ENCODE results near the gene CCDC57. TPM values are rescaled to one million over a fixed set of nuclear protein-coding genes. Genes with fewer than 3 reads are reported as not detected.

CCDC57 gene
- total and polyA plus RNA-seq, 2 of the 4 experiments (the other 2 are of a cell fraction) = 7.3 to 31.3 TPM

- WGBS, 2 experiments (ENCODE audit: extremely low coverage in 2 of 2, insufficient read length in 1 of 2) = 63% methylated on average over 8 of the region's 21 CpGs; no CpG with 5 or more reads in 1 of the 2 experiments
- intact Hi-C loops (cut with micrococcal nuclease) = no loop called here
- no peak overlapping the region for H3K9ac ChIP-seq (ENCODE audit: low read depth, low read length)
- H3K36me3 ChIP-seq (ENCODE audit: control insufficient read depth, insufficient read depth, low read length) = peaks cover 29% of the 10 kb centered on the region
- H2AK5ac ChIP-seq (ENCODE audit: low read depth, low read length) = no peak overlapping the region
- H4K20me1 ChIP-seq (ENCODE audit: insufficient read depth, low read length) = no peaks in the 10 kb centered on the region; the same call in 1 of the 2 replicates
- no peaks in the 10 kb centered on the region for H3K9me1 ChIP-seq (ENCODE audit: insufficient read depth, low read length)
- no peak overlapping the region for H3K56ac ChIP-seq (ENCODE audit: extremely low read depth, insufficient read depth, low read length)
- ChIA-PET POLR2A (ENCODE audit: unreplicated experiment) (no interaction called here), CTCF (no interaction called here)
- no peak overlapping the region for H2BK15ac ChIP-seq (ENCODE audit: low read depth, low read length)
- H3K23ac ChIP-seq (ENCODE audit: low read depth, low read length) = no peak overlapping the region
- TF ChIP-seq CEBPB (IDR thresholded peaks at IDR 0.05; ENCODE audit: low read depth, low read length) (no peak), SMC3 (IDR thresholded peaks at IDR 0.05; ENCODE audit: low read depth, low read length) (no peak), MXI1 (IDR thresholded peaks at IDR 0.05; ENCODE audit: borderline replicate concordance, low read depth, low read length) (no peak), FOS (IDR thresholded peaks at IDR 0.05; ENCODE audit: low read depth, low read length) (no peak), RAD21 (IDR thresholded peaks at IDR 0.05; ENCODE audit: low read length) (no peak), RFX5 (IDR thresholded peaks at IDR 0.05; ENCODE audit: low read depth, low read length) (no peak), BHLHE40 (IDR thresholded peaks at IDR 0.05; ENCODE audit: low read depth, low read length) (no peak), MAZ (IDR thresholded peaks at IDR 0.05; ENCODE audit: borderline replicate concordance, low read depth, low read length) (no peak), NFE2L2 (IDR thresholded peaks at IDR 0.05; ENCODE audit: low read depth, low read length) (no peak), MAFK (IDR thresholded peaks at IDR 0.05; ENCODE audit: low read depth, low read length) (no peak), RCOR1 (IDR thresholded peaks at IDR 0.05; ENCODE audit: insufficient replicate concordance, low read length) (no peak), CTCF (conservative IDR thresholded peaks at IDR 0.05; ENCODE audit: low read depth, low read length) (no peak), POLR2A (IDR thresholded peaks at IDR 0.05; ENCODE audit: low read depth, low read length) (no peak), CHD1 (IDR thresholded peaks at IDR 0.05; ENCODE audit: low read depth, low read length) (no peak), ELK1 (IDR thresholded peaks at IDR 0.05; ENCODE audit: borderline replicate concordance, low read depth, low read length) (no peak), USF2 (IDR thresholded peaks at IDR 0.05; ENCODE audit: low read depth, low read length) (no peak)
- H3K4me3 ChIP-seq (ENCODE audit: insufficient read depth, low read depth, low read length) = no peak overlapping the region
- H3K4me2 ChIP-seq (ENCODE audit: low read depth, low read length) = no peak overlapping the region
- no peaks in the 10 kb centered on the region for H3K27me3 ChIP-seq (ENCODE audit: control insufficient read depth, insufficient read depth, low read length)
- H4K8ac ChIP-seq (ENCODE audit: low read depth in 2 of 2, low read length in 2 of 2) = no peak overlapping the region
- no peak overlapping the region for H2BK20ac ChIP-seq (ENCODE audit: low read depth, low read length)
- H2AFZ ChIP-seq (replicated peaks; ENCODE audit: low read length, poor library complexity) = no peak overlapping the region
- dilution Hi-C loops (cut with HindIII; ENCODE audit: low sequenced_read_pairs, unreplicated experiment) = no loop called here
- H3K9me3 ChIP-seq (ENCODE audit: control insufficient read depth, insufficient read depth, low read length) = no peaks in the 10 kb centered on the region
- H3K4me1 ChIP-seq (ENCODE audit: control insufficient read depth, insufficient read depth, low read length) = no peaks in the 10 kb centered on the region
- no TSS peak for BruUV-seq (replicated peaks)
- no peak overlapping the region for H2BK120ac ChIP-seq (ENCODE audit: low read depth, low read length)
- no peak overlapping the region for H2BK5ac ChIP-seq (ENCODE audit: low read depth, low read length, poor library complexity, severe bottlenecking)
- no peaks in the 10 kb centered on the region for H3K79me1 ChIP-seq (ENCODE audit: low read depth in 1 of 2, low read length in 2 of 2)
- H3K27ac ChIP-seq (ENCODE audit: insufficient read depth, low read length) = no peak overlapping the region
- H4K91ac ChIP-seq (ENCODE audit: insufficient read depth, low read depth, low read length) = no peak overlapping the region
- in situ Hi-C loops (cut with MboI; ENCODE audit: low sequenced_read_pairs) = no loop called here
- DNase-seq (no peak), ATAC-seq (ENCODE audit: low read depth) (peak; percentile 52; the same call in 1 of the 2 replicates)
- H3K4ac ChIP-seq (ENCODE audit: low read depth, low read length) = no peak overlapping the region
- no peak overlapping the region for H2AK9ac ChIP-seq (replicated peaks; ENCODE audit: low read depth, low read length, poor library complexity)
- no peak overlapping the region for H4K5ac ChIP-seq (ENCODE audit: low read depth, low read length)
- no peak overlapping the region for H3K18ac ChIP-seq (ENCODE audit: low read depth, low read length)
- H3K14ac ChIP-seq (replicated peaks; ENCODE audit: low read depth, low read length) = no peak overlapping the region
Measured at GRCh38 chr17:82076785-82077591, 135.7 kb downstream of the CCDC57 start.

Measured in IMR-90 (cell line).